NOMO-1 treated with dmso at 0.1 percent for 144 hours (cell line): ENCODE measurements around the gene DAGLB.
"Not testable (repeated sequence)": the region's sequence is repeated elsewhere in the genome, so short reads cannot be mapped to it uniquely, and the experiment has no call there.

ENCODE experiments used
- DNase-seq: peaks from one replicate; lab custom pipeline; 2025; ENCODE audit not compliant: unreplicated experiment; lab: John Stamatoyannopoulos, UW

DAGLB gene

GRCh38 chr7:6401536-6401935 lies 46.2 kb downstream of the DAGLB start:
- no peak for DNase-seq

- DNase-seq, result not testable (repeated sequence)
Measured at GRCh38 chr7:6400243-6401105, 47.3 kb downstream of the DAGLB start.

GRCh38 chr7:6399351-6399750 lies 48.4 kb downstream of the DAGLB start:
- no peak for DNase-seq

GRCh38 chr7:6398943-6399342 lies 48.8 kb downstream of the DAGLB start:
- no peak for DNase-seq

- DNase-seq, result not testable (repeated sequence)
Measured at GRCh38 chr7:6397759-6398495, 49.8 kb downstream of the DAGLB start.

- DNase-seq, result peak; percentile 38
Measured at GRCh38 chr7:6395898-6396595, 51.7 kb downstream of the DAGLB start.

GRCh38 chr7:6394114-6394513 lies 53.6 kb downstream of the DAGLB start:
- no peak for DNase-seq

GRCh38 chr7:6393667-6394056 lies 54.1 kb downstream of the DAGLB start:
- DNase-seq, result no peak

GRCh38 chr7:6392712-6393666 lies 54.8 kb downstream of the DAGLB start:
- no peak for DNase-seq

GRCh38 chr7:6389728-6390127 lies 58.0 kb downstream of the DAGLB start:
- no peak for DNase-seq

GRCh38 chr7:6387734-6388294 lies 59.9 kb downstream of the DAGLB start:
- DNase-seq, result no peak

GRCh38 chr7:6386779-6387178 lies 61.0 kb downstream of the DAGLB start:
- no peak for DNase-seq

- no peak for DNase-seq
Measured at GRCh38 chr7:6385909-6386560, 61.7 kb downstream of the DAGLB start.

GRCh38 chr7:6385110-6385781 lies 62.5 kb downstream of the DAGLB start:
- no peak for DNase-seq

GRCh38 chr7:6384327-6384726 lies 63.4 kb downstream of the DAGLB start:
- no peak for DNase-seq

GRCh38 chr7:6382817-6383216 lies 64.9 kb downstream of the DAGLB start:
- DNase-seq, result no peak

GRCh38 chr7:6381846-6382245 lies 65.9 kb downstream of the DAGLB start:
- DNase-seq, result not testable (repeated sequence)

- no peak for DNase-seq
Measured at GRCh38 chr7:6380310-6381095, 67.3 kb downstream of the DAGLB start.
